Right lobe of liver (tissue), 6 donors: ENCODE results near the gene ARHGAP33. TPM values are rescaled to one million over a fixed set of nuclear protein-coding genes. Genes with fewer than 3 reads are reported as not detected.
"Not testable (repeated sequence)": the region's sequence is repeated elsewhere in the genome, so short reads cannot be mapped to it uniquely, and the experiment has no call there.

Source experiments
- ATAC-seq, 4 donors: fragments of 200-7000 bp; cut with Tn5 transposase; one replicate each; pipeline ENCODE4 v1.9.1; 2020; ENCODE audit warnings: mild to moderate bottlenecking in 4 of 4, moderate library complexity in 4 of 4
- DNase-seq, 3 donors: peaks; one replicate each; pipeline ENCODE4 v3.0.0-alpha.2; 2020
- H3K27ac ChIP-seq, 3 donors: fragments of 200-600 bp; one replicate each; pipeline ENCODE4 v1.8.0; 2022
- H3K27me3 ChIP-seq, 2 donors: fragments of 200-600 bp; one replicate each; pipeline ENCODE4 v1.8.0; 2022
- H3K36me3 ChIP-seq, 4 donors: fragments of 200-600 bp; sonication (generic) in 1 of 4; one replicate each; pipeline versions ENCODE4 v1.5.1 to v1.8.0; 2017 to 2022; ENCODE audit warnings: control low read depth in 1 of 4
- H3K4me1 ChIP-seq, 4 donors: fragments of 200-600 bp; sonication (generic) in 1 of 4; one replicate each; pipeline versions ENCODE4 v1.5.1 to v1.8.0; 2017 to 2022; ENCODE audit warnings: control low read depth in 1 of 4
- H3K4me3 ChIP-seq, 3 donors: fragments of 200-600 bp; one replicate each; pipeline ENCODE4 v1.8.0; 2022
- H3K9me3 ChIP-seq, 4 donors: fragments of 200-600 bp; sonication (generic) in 1 of 4; one replicate each; pipeline versions ENCODE4 v1.5.1 to v1.8.0; 2017 to 2022; ENCODE audit warnings: control low read depth in 1 of 4
- POLR2A ChIP-seq: fragments of 450-650 bp; IDR thresholded peaks from one replicate; pipeline ENCODE4 v1.6.1; 2017; ENCODE audit warnings: antibody characterized with exemption, mild to moderate bottlenecking
- WGBS: methylation state at CpG from one replicate; pipeline ENCODE4 v1.1.6; 2018; ENCODE audit warnings: low coverage, low lambda C conversion rate; ENCODE audit not compliant: insufficient coverage; ENCODE audit errors: missing lambda C conversion rate; 5-methylcytosine and 5-hydroxymethylcytosine counted together
- intact Hi-C, 2 donors: fragments of 100-400 bp; cut with DNase I; formaldehyde crosslinking; loops; one replicate each; pipeline versions ENCODE4 v1.11.2 to v1.14.1; 2022
- total RNA-seq, 6 experiments: library from RNA; depleted of rRNA in 2 of 6; stranded (reverse); fragments of >200 nt in 2 of 6; fragmentation: NEBNext Ultra II Directional in 3 of 6; extraction: Animal tissue kit (Norgen Biotek cat#: 25700) in 3 of 6; gene quantifications; one replicate each; pipeline versions ENCODE4 v1.1.0 to v1.2.4, GENCODE V29; 2016 to 2023
- TF ChIP-seq, protein P1 (sequence below), 4 donors: fragments of 200-600 bp in 3 of 4; fragments of 450-650 bp in 1 of 4; IDR thresholded peaks; one replicate each; pipeline versions ENCODE4 v1.5.1 to v1.8.0; 2016 to 2022; ENCODE audit warnings: antibody characterized with exemption in 4 of 4, mild to moderate bottlenecking in 2 of 4
- donor health status: DM: no; HTN: yes; CAD: no.
- donor health status: DM: no; HTN: no; CAD: no.
- donor health status: DM: no; HTN: no; CAD: no.
- donor health status: DM: no; HTN: yes; CAD: no.
- donor health status: DM: no; HTN: yes; CAD: no.

The ARHGAP33 gene
- total RNA-seq, 6 experiments from 2014 or later = 0.37 to 5.2 (median 3.1) TPM

DNA sequence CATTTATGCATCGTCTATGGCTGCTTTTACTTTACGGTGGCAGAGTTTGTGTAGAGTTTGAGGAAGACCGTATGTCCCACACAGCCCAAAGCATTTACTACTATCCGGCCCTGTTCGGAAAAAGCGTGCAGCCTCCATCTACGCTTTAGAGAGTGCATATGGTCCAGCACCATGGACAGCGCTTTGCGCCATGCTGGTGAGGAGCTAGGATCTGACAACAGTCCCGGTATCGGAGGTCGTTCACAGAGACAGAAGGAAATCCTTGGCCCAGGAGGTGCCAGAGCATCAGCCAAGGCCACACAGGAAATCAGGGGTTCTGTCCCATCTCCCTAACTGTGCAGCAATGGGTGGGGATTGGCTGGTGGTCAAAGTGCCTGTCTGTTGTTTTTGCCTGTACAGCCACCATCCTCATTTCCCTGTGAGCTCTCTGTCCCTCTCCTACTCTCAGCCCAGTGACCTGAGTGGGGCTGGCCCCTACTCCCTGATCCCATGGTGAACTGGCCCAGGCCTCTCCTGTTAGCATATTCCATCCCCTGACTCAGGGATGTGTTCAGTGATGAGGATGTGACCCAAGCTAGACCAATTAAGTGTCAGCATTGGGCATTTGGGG is 53.4 kb downstream of the ARHGAP33 start:
- Histone ChIP-seq H3K27me3 (no peaks in the 10 kb centered on the region), H3K27ac (no peak overlapping the region), H3K4me1 (no peaks in the 10 kb centered on the region), H3K4me3 (no peak overlapping the region), H3K9me3 (no peaks in the 10 kb centered on the region), H3K36me3 (no peaks in the 10 kb centered on the region)
- peak in 2 of 3 donors; percentile 67 for DNase-seq
- TF ChIP-seq, protein P1, sequence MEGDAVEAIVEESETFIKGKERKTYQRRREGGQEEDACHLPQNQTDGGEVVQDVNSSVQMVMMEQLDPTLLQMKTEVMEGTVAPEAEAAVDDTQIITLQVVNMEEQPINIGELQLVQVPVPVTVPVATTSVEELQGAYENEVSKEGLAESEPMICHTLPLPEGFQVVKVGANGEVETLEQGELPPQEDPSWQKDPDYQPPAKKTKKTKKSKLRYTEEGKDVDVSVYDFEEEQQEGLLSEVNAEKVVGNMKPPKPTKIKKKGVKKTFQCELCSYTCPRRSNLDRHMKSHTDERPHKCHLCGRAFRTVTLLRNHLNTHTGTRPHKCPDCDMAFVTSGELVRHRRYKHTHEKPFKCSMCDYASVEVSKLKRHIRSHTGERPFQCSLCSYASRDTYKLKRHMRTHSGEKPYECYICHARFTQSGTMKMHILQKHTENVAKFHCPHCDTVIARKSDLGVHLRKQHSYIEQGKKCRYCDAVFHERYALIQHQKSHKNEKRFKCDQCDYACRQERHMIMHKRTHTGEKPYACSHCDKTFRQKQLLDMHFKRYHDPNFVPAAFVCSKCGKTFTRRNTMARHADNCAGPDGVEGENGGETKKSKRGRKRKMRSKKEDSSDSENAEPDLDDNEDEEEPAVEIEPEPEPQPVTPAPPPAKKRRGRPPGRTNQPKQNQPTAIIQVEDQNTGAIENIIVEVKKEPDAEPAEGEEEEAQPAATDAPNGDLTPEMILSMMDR (IDR thresholded peaks at IDR 0.05) = no peak
- TF ChIP-seq POLR2A = no peak
- peak; percentile 54 to 80 (median 71) for ATAC-seq
- 12% methylated on average over 11 of the region's 12 CpGs for WGBS
- intact Hi-C loops = loop anchor here in 1 of 2 donors (10.0 kb wide), 1 partner anchor 134 kb away; no protein-coding TSS in a partner anchor

DNA sequence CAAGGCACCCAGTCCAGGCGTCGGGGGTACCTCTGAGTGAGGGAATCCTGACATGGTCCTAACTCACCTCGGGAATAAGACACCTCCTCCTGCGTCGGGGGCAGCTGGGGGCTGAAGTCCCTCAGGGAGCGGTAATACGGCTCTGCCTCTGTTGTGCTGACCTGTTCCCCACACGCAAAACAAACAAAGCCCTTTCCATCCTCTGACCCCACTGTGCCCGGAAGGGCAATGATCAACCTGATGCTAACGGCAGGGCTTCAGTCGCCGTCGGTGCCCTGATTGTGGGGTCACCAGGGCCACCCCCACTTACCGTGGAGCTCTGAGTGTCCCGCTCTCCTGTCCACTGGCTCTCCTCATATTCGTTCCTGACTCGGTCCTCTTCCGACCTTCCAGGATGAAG is 55.6 kb downstream of the ARHGAP33 start:
- intact Hi-C loops = loop anchor here in 1 of 2 donors (10.0 kb wide), 1 partner anchor 136 kb away; no protein-coding TSS in a partner anchor
- WGBS = 37% methylated on average over 3 of the region's 18 CpGs

DNA sequence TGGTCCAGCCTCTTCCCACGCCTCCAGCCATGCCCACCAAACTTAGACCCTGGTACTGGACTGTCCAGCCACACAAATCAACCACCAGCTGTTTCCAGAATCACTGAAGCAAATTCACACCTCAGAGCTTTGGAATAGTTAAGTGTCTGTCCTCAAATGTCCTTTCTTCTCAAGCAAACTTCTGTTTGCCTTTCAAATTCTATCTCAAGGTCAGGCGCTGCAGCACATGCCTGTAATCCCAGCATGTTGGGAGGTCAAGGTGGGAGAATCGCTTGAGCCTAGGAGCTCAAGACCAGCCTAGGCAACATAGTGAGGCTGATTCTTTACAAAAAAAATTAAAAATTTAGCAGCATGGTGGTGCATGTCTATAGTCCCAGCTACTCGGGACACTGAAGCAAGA is 56.7 kb downstream of the ARHGAP33 start:
- Histone ChIP-seq H3K9me3 (no peaks in the 10 kb centered on the region), H3K27me3 (no peaks in the 10 kb centered on the region), H3K27ac (no peak overlapping the region), H3K4me3 (no peak overlapping the region), H3K36me3 (no peaks in the 10 kb centered on the region), H3K4me1 (no peaks in the 10 kb centered on the region)
- DNase-seq = no peak
- intact Hi-C loops = loop anchor here in 1 of 2 donors (10.0 kb wide), 1 partner anchor 137 kb away; no protein-coding TSS in a partner anchor
- TF ChIP-seq POLR2A = no peak
- TF ChIP-seq, protein P1 (IDR thresholded peaks at IDR 0.05) = no peak
- ATAC-seq = no peak
- 51% methylated on average over 3 of the region's 4 CpGs for WGBS

More for the DNA sequence above, 55.6 kb downstream of the ARHGAP33 start:
- no peak overlapping the region for H3K4me3 ChIP-seq
- no peaks in the 10 kb centered on the region for H3K9me3 ChIP-seq
- no peak for ATAC-seq
- no peak overlapping the region for H3K27ac ChIP-seq
- TF ChIP-seq, protein P1 (IDR thresholded peaks at IDR 0.05) = no peak
- no peak for TF ChIP-seq POLR2A
- H3K27me3 ChIP-seq = no peaks in the 10 kb centered on the region
- H3K4me1 ChIP-seq = no peaks in the 10 kb centered on the region
- no peaks in the 10 kb centered on the region for H3K36me3 ChIP-seq
- DNase-seq = no peak

DNA sequence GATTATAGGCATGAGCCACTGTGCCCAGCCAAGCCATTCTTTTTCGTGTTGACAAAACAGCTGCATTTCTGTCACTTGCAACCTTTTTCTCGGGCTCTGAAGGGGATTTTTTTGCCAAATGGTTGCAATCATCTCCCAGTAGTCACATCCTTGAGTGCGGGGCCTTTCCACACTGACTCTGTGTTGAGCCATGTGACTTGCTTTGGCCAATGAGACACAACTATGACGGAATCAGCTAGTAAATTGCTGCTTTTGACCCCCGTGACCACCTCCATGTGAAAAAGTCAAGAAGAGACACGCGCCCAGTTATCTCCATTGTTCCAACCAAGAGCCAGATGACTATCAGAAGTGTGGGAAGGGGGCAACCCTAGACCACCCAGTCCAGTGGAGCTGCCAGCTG is 58.6 kb downstream of the ARHGAP33 start:
- Histone ChIP-seq H3K27me3 (no peaks in the 10 kb centered on the region), H3K36me3 (no peaks in the 10 kb centered on the region), H3K4me3 (no peak overlapping the region), H3K27ac (no peak overlapping the region), H3K4me1 (no peaks in the 10 kb centered on the region), H3K9me3 (no peaks in the 10 kb centered on the region)
- ATAC-seq (no peak), DNase-seq (no peak)
- no peak for TF ChIP-seq POLR2A
- TF ChIP-seq, protein P1 (IDR thresholded peaks at IDR 0.05) = no peak
- intact Hi-C loops = loop anchor here in 1 of 2 donors (10.0 kb wide), 1 partner anchor 139 kb away; no protein-coding TSS in a partner anchor
- 50% methylated on average over 7 of the region's 7 CpGs for WGBS

DNA sequence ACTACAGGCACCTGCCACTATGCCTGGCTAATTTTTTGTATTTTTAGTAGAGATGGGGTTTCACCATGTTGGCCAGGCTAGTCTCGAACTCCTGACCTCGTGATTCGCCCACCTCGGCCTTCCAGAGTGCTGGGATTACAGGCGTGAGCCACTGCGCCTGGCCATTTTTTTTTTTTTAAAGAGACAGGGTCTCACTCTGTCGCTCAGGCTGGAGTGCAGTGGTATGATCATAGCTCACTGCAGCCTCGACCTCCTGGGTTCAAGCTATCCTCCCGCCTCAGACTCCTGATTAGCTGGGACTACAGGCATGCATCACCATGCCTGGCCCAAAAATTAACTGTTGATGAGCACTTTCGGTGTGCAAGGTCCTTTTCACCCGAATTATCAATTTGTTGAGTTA is 60.7 kb downstream of the ARHGAP33 start:
- H3K36me3 ChIP-seq, DNase-seq, ATAC-seq, H3K4me1 ChIP-seq, H3K27me3 ChIP-seq, H3K27ac ChIP-seq, H3K9me3 ChIP-seq, H3K4me3 ChIP-seq: not testable (repeated sequence)
- intact Hi-C loops = loop anchor here in 1 of 2 donors (10.0 kb wide), 1 partner anchor 141 kb away; no protein-coding TSS in a partner anchor
- 45% methylated on average over 10 of the region's 11 CpGs for WGBS
